Uterus (tissue), 4 donors: ENCODE data around the gene BOK. TPM values are rescaled to one million over a fixed set of nuclear protein-coding genes. Genes with fewer than 3 reads are reported as not detected.

ENCODE experiments used
- DNase-seq, 2 donors: peaks; one replicate each; pipeline ENCODE4 v3.0.0-alpha.2; 2019 to 2020
- H3K27ac ChIP-seq, 2 donors: fragments of 200-600 bp; sonication (generic); 1 replicate in 1 of 2; 2 replicates in 1 of 2; pipeline ENCODE4 v1.5.1; 2016 to 2018
- H3K27me3 ChIP-seq, 2 donors: fragments of 200-600 bp; sonication (generic); one replicate each; pipeline ENCODE4 v1.5.1; 2018 to 2019; ENCODE audit warnings: control low read depth in 1 of 2
- H3K36me3 ChIP-seq, 2 donors: fragments of 200-600 bp; sonication (generic); one replicate each; pipeline ENCODE4 v1.5.1; 2019; ENCODE audit warnings: control low read depth in 1 of 2
- H3K4me1 ChIP-seq, 2 donors: fragments of 200-600 bp; sonication (generic); one replicate each; pipeline ENCODE4 v1.5.1; 2018 to 2019; ENCODE audit warnings: control low read depth in 1 of 2
- H3K4me3 ChIP-seq, 2 donors: fragments of 200-600 bp; sonication (generic); 1 replicate in 1 of 2; 2 replicates in 1 of 2; pipeline ENCODE4 v1.5.1; 2018 to 2019; ENCODE audit warnings: mild to moderate bottlenecking in 1 of 2
- H3K9me3 ChIP-seq, 2 donors: fragments of 200-600 bp; sonication (generic); one replicate each; pipeline ENCODE4 v1.5.1; 2019; ENCODE audit warnings: control low read depth in 1 of 2
- CTCF ChIP-seq, 4 experiments: fragments of 200-600 bp in 2 of 4; fragments of 450-650 bp in 2 of 4; sonication (generic) in 2 of 4; IDR thresholded peaks; one replicate each; pipeline ENCODE4 v1.5.1; 2016 to 2019; ENCODE audit warnings: antibody characterized with exemption in 4 of 4, mild to moderate bottlenecking in 2 of 4, moderate library complexity in 1 of 4
- POLR2A ChIP-seq, 2 donors: fragments of 450-650 bp; IDR thresholded peaks; one replicate each; pipeline ENCODE4 v1.6.1; 2016; ENCODE audit warnings: antibody characterized with exemption in 2 of 2, mild to moderate bottlenecking in 1 of 2, moderate library complexity in 1 of 2
- intact Hi-C: fragments of 100-400 bp; cut with DNase I; formaldehyde crosslinking; loops from one replicate; pipeline ENCODE4 v1.15.1; 2023; ENCODE audit warnings: low total_unique reads
- total RNA-seq, 4 donors: library from RNA; depleted of rRNA in 3 of 4; stranded (reverse); fragments of >200 nt in 3 of 4; gene quantifications; one replicate each; pipeline versions ENCODE4 v1.1.0 to v1.2.4, GENCODE V29; 2014 to 2023
- donor health status: DM: yes; HTN: yes; CAD: no.

The BOK gene
- total RNA-seq, 4 donors from 2014 or later = 22.9 to 31.2 (median 26.4) TPM

DNA sequence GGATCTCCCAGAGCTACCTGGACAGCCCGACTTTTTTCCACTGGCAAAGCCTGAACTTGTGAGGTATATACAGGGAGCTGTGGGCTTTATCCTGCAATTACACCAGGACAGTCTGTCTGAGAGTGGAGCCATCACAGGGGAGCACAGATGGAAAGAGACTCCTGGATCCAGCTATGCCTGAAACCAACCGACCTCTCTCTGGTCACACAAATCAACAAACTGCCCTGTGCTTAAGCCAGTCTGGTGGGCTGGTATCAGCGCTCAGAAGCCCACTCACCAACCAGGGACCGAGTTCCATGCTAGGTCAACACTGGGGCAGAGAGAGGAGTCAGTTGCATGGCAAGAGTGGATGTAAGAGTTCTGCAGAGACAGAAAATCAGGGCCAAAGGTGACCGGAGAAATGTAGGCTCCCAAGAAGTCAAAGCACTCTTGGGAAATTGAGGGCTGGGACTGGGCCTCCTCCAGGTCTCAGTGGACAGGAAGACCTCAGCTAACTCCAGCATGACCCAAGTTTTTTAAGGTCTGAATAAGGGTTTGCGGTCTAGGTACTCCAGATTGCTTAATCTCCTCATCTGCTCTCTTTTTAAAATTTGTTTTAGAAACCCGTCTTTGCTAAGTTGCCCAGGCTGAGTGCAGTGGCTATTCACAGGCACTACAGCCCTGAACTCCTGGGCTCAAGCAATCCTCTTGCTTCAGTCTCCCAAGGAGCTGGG, 3.8 kb upstream of the BOK start:
- intact Hi-C loops = no loop called here
- TF ChIP-seq CTCF (IDR thresholded peaks at IDR 0.05) (no peak), POLR2A (IDR thresholded peaks at IDR 0.05) (no peak)
- Histone ChIP-seq H3K9me3 (peaks cover 0 to 6% of the 10 kb centered on the region in 2 donors), H3K27me3 (no peaks in the 10 kb centered on the region), H3K4me1 (no peaks in the 10 kb centered on the region), H3K36me3 (no peaks in the 10 kb centered on the region), H3K4me3 (no peak overlapping the region), H3K27ac (no peak overlapping the region)
- no peak for DNase-seq

DNA sequence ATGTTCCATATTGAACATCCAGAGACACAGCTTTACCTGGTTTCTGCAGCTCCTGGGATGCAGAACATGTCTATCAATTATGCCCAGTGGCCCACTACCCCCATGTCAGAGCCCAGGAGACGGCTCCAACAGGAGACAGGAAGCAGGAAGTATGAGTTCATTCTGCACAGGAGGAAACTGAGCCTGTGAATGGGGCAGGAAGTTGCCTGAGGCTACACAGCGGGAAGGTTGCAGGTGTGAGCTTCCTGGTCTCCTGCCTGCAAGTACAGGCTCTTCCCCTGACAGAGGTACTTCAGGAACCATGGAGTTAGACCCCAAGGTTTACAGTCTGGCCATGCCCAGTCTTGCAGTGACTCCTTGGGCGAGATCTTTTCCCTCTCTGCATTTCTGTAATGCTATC, 2.8 kb upstream of the BOK start:
- intact Hi-C loops = no loop called here
- no peaks in the 10 kb centered on the region for H3K27me3 ChIP-seq
- no peaks in the 10 kb centered on the region for H3K36me3 ChIP-seq
- H3K4me1 ChIP-seq = peaks cover 0 to 6% of the 10 kb centered on the region in 2 donors
- no peak for DNase-seq
- peaks cover 0 to 6% of the 10 kb centered on the region in 2 donors for H3K9me3 ChIP-seq
- H3K27ac ChIP-seq = no peak overlapping the region
- H3K4me3 ChIP-seq = no peak overlapping the region
- TF ChIP-seq CTCF (IDR thresholded peaks at IDR 0.05) (no peak), POLR2A (IDR thresholded peaks at IDR 0.05) (no peak)

DNA sequence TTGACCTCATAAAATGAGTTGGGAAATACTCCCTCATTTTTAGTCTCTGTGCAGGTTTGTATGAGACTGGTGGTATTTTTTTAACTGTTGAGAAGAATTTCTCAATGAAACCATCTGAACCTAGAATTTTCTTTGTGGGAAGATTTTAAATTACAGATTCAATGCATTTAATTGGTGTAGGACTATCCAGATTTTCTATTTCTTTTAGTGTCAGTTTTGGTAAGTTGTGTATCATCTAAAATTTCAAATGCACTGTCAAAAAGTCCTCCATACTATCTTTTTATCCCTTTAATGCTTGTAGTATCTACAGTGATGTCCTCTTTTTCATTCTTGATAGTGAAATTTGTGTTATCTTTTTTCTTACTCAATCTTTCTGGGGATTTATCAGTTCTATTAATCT, 1.8 kb upstream of the BOK start:
- Histone ChIP-seq H3K27me3 (no peaks in the 10 kb centered on the region), H3K4me1 (peaks cover 0 to 8% of the 10 kb centered on the region in 2 donors), H3K27ac (no peak overlapping the region), H3K36me3 (no peaks in the 10 kb centered on the region), H3K4me3 (no peak overlapping the region), H3K9me3 (peaks cover 0 to 6% of the 10 kb centered on the region in 2 donors)
- DNase-seq = no peak
- intact Hi-C loops = no loop called here
- TF ChIP-seq CTCF (IDR thresholded peaks at IDR 0.05) (no peak), POLR2A (IDR thresholded peaks at IDR 0.05) (no peak)

- Histone ChIP-seq H3K4me1 (peaks cover 0 to 13% of the 10 kb centered on the region in 2 donors), H3K4me3 (peak overlapping the region; percentile 40 to 88), H3K27ac (peak overlapping the region; percentile 73 to 90), H3K36me3 (no peaks in the 10 kb centered on the region), H3K27me3 (no peaks in the 10 kb centered on the region), H3K9me3 (peaks cover 0 to 6% of the 10 kb centered on the region in 2 donors)
- TF ChIP-seq CTCF (IDR thresholded peaks at IDR 0.05) (no peak), POLR2A (IDR thresholded peaks at IDR 0.05) (no peak)
- DNase-seq = no peak
- intact Hi-C loops = no loop called here
Measured at GRCh38 chr2:241559323-241560161, 997 bp downstream of the BOK start.
